WTC11 (cell line): ENCODE data around the gene CHFR. TPM values are rescaled to one million over a fixed set of nuclear protein-coding genes. Genes with fewer than 3 reads are reported as not detected.

Experiments used
- ATAC-seq: fragments of 200-7000 bp; cut with Tn5 transposase; 2 replicates; pipeline ENCODE4 v1.10.0; 2021; ENCODE audit warnings: mild to moderate bottlenecking, moderate library complexity
- Bru-seq: library from RNA; stranded (reverse); fragments of 400-500 nt; gene quantifications from one replicate; lab custom pipeline; 2021; lab: Mats Ljungman, UMichigan
- CTCF ChIA-PET: fragments of 300-600 bp; sonication (Branson Sonifier 250); formaldehyde crosslinking; loops from one replicate; lab custom pipeline; 2021; ENCODE audit warnings: antibody characterized with exemption; lab: Charles Lee
- POLR2A ChIA-PET: fragments of 350-600 bp; sonication (Branson Sonifier 250); formaldehyde crosslinking; loops from one replicate; lab custom pipeline; 2021; ENCODE audit warnings: antibody characterized with exemption; lab: Charles Lee
- DNase-seq: peaks from one replicate; pipeline ENCODE4 v3.0.0; 2021; ENCODE audit warnings: low spot score
- H3K27ac Mint-ChIP-seq: 2 replicates; pipeline ENCODE4 v1.8.0; 2021; ENCODE audit warnings: mixed read lengths
- H3K27me3 Mint-ChIP-seq: 2 replicates; pipeline ENCODE4 v1.8.0; 2021; ENCODE audit warnings: low read depth, mild to moderate bottlenecking, moderate library complexity, mixed read lengths
- H3K36me3 Mint-ChIP-seq: 2 replicates; pipeline ENCODE4 v1.8.0; 2021; ENCODE audit warnings: mixed read lengths
- H3K4me1 Mint-ChIP-seq: 2 replicates; pipeline ENCODE4 v1.8.0; 2022; ENCODE audit warnings: mixed read lengths
- H3K4me3 Mint-ChIP-seq: 2 replicates; pipeline ENCODE4 v1.8.0; 2021; ENCODE audit warnings: mild to moderate bottlenecking, moderate library complexity, mixed read lengths
- H3K9me3 Mint-ChIP-seq: 2 replicates; pipeline ENCODE4 v1.8.0; 2021; ENCODE audit warnings: mixed read lengths
- AR ChIP-seq: fragments of 250-450 bp; sonication (Bioruptor Pico); IDR thresholded peaks from 2 replicates; pipeline ENCODE4 v1.9.0; 2021; ENCODE audit warnings: mild to moderate bottlenecking
- ARID4B ChIP-seq: sonication (generic); formaldehyde crosslinking; IDR thresholded peaks from 2 replicates; pipeline ENCODE4 v1.8.0; 2023; ENCODE audit warnings: missing genetic modification reagents, mild to moderate bottlenecking, borderline replicate concordance
- CREM ChIP-seq: sonication (generic); formaldehyde crosslinking; IDR thresholded peaks from 2 replicates; pipeline ENCODE4 v1.8.1; 2022; ENCODE audit warnings: mild to moderate bottlenecking, missing genetic modification reagents, moderate library complexity
- E2F5 ChIP-seq: sonication (generic); formaldehyde crosslinking; IDR thresholded peaks from 2 replicates; pipeline ENCODE4 v1.8.1; 2022; ENCODE audit warnings: mild to moderate bottlenecking, moderate library complexity, missing genetic modification reagents
- ETV6 ChIP-seq: sonication (generic); formaldehyde crosslinking; IDR thresholded peaks from 2 replicates; pipeline ENCODE4 v1.8.1; 2022; ENCODE audit warnings: mild to moderate bottlenecking, missing genetic modification reagents
- FOXP1 ChIP-seq: sonication (generic); formaldehyde crosslinking; IDR thresholded peaks from 2 replicates; pipeline ENCODE4 v1.8.0; 2022; ENCODE audit warnings: missing genetic modification reagents, mild to moderate bottlenecking, moderate library complexity, borderline replicate concordance
- GABPB1 ChIP-seq: sonication (generic); formaldehyde crosslinking; IDR thresholded peaks from 2 replicates; pipeline ENCODE4 v1.8.1; 2023; ENCODE audit warnings: mild to moderate bottlenecking, missing genetic modification reagents
- JUN ChIP-seq: sonication (generic); formaldehyde crosslinking; IDR thresholded peaks from 2 replicates; pipeline ENCODE4 v1.8.0; 2023; ENCODE audit warnings: mild to moderate bottlenecking, missing genetic modification reagents
- KAT7 ChIP-seq: sonication (generic); formaldehyde crosslinking; IDR thresholded peaks from 2 replicates; pipeline ENCODE4 v1.8.1; 2023; ENCODE audit warnings: missing genetic modification reagents, mild to moderate bottlenecking, borderline replicate concordance
- MYBL2 ChIP-seq: sonication (generic); formaldehyde crosslinking; IDR thresholded peaks from 2 replicates; pipeline ENCODE4 v1.8.1; 2023; ENCODE audit warnings: mild to moderate bottlenecking, moderate library complexity, missing genetic modification reagents
- NFATC4 ChIP-seq: fragments of 250-450 bp; sonication (Bioruptor Pico); IDR thresholded peaks from 2 replicates; pipeline ENCODE4 v1.9.0; 2021; ENCODE audit warnings: mild to moderate bottlenecking
- NFE2L1 ChIP-seq: sonication (generic); formaldehyde crosslinking; IDR thresholded peaks from 2 replicates; pipeline ENCODE4 v1.8.1; 2023; ENCODE audit warnings: missing genetic modification reagents
- STAT6 ChIP-seq: sonication (generic); formaldehyde crosslinking; conservative IDR thresholded peaks from 2 replicates; pipeline ENCODE4 v1.8.1; 2023; ENCODE audit warnings: mild to moderate bottlenecking, low read depth, missing genetic modification reagents, moderate library complexity
- USF1 ChIP-seq: sonication (generic); formaldehyde crosslinking; IDR thresholded peaks from 2 replicates; pipeline ENCODE4 v1.8.0; 2022; ENCODE audit warnings: mild to moderate bottlenecking, missing genetic modification reagents
- ZBTB43 ChIP-seq: sonication (generic); formaldehyde crosslinking; IDR thresholded peaks from 2 replicates; pipeline ENCODE4 v1.8.1; 2023; ENCODE audit warnings: mild to moderate bottlenecking, missing genetic modification reagents
- ZNF219 ChIP-seq: sonication (generic); formaldehyde crosslinking; IDR thresholded peaks from 2 replicates; pipeline ENCODE4 v1.8.0; 2023; ENCODE audit warnings: missing genetic modification reagents, mild to moderate bottlenecking, borderline replicate concordance
- ZNF263 ChIP-seq: sonication (generic); formaldehyde crosslinking; IDR thresholded peaks from 2 replicates; pipeline ENCODE4 v1.8.1; 2022; ENCODE audit warnings: low read depth, mild to moderate bottlenecking, moderate library complexity, missing genetic modification reagents
- ZNF512 ChIP-seq: sonication (generic); formaldehyde crosslinking; IDR thresholded peaks from 2 replicates; pipeline ENCODE4 v1.8.1; 2022; ENCODE audit warnings: missing genetic modification reagents, borderline replicate concordance
- long read RNA-seq, 3 experiments: library from RNA in 1 of 3; library from capped mRNA in 1 of 3; library from polyadenylated mRNA in 1 of 3; unstranded in 2 of 3; stranded (forward) in 1 of 3; transcript quantifications; one replicate each; pipeline ENCODE4 v2.0.0, GENCODE V29; 2021
- total RNA-seq: library from RNA; stranded (reverse); gene quantifications from 3 replicates; pipeline ENCODE4 v1.2.3, GENCODE V29; 2021

CHFR gene
- total RNA-seq, result 50.2 to 58.7 TPM (median 53.9 TPM) in 3 replicates
- Bru-seq, nascent RNA, result percentile 63 among the genes with signal in this experiment
- long read RNA-seq, experiment 1, transcript CHFR-204 (16 exons, 2,990 nt), result minor isoform, 7 of 292 reads
- long read RNA-seq, experiment 1, transcript CHFR-205 (18 exons, 3,250 nt), result major isoform, 41 of 292 reads
- long read RNA-seq, experiment 1, transcript CHFR-203 (18 exons, 2,648 nt), result minor isoform, 10 of 292 reads
- long read RNA-seq, experiment 1, partial matches to known transcripts, result 116 of 292 reads
- long read RNA-seq, experiment 1, other reads (novel, unspliced or antisense), result 116 of 292 reads
- long read RNA-seq, experiment 2, partial matches to known transcripts, result 17 of 71 reads
- long read RNA-seq, experiment 2, other reads (novel, unspliced or antisense), result 53 of 71 reads
- long read RNA-seq, experiment 3, partial matches to known transcripts, result 2 of 13 reads
- long read RNA-seq, experiment 3, other reads (novel, unspliced or antisense), result 11 of 13 reads

GRCh38 chr12:132887513-132888351, at the start of gene CHFR:
Gene CHFR (minus strand): TSS chr12:132887605. CDS start chr12:132887328, 277 bp downstream.
- peaks cover 9% of the 10 kb centered on the region for H3K27me3 Mint-ChIP-seq
- peaks cover 19% of the 10 kb centered on the region for H3K9me3 Mint-ChIP-seq
- ChIA-PET POLR2A (interaction anchor here (1.1 kb wide), 1 partner anchor 17 kb away, joined by 5 read pairs; no protein-coding TSS in a partner anchor), CTCF (interaction anchor here (1.0 to 2.2 kb wide), 3 partner anchors 17 to 119 kb away, joined by 3 to 22 read pairs (median 3); no protein-coding TSS in a partner anchor)
- peaks cover 23% of the 10 kb centered on the region for H3K36me3 Mint-ChIP-seq
- peaks cover 36% of the 10 kb centered on the region for H3K4me1 Mint-ChIP-seq
- ATAC-seq (peak; percentile 94), DNase-seq (peak; percentile 96)
- peak within 1 kb of the TSS; percentile 97 for H3K4me3 Mint-ChIP-seq
- peak within 1 kb of the TSS; percentile 100 for H3K27ac Mint-ChIP-seq
- TF ChIP-seq GABPB1 (CRISPR knock-in tag) (peak; percentile 66), ZNF512 (CRISPR knock-in tag) (0 out of 2 replicates have a peak, but pooled peaks have one; percentile 63), STAT6 (CRISPR knock-in tag) (no peak), MYBL2 (CRISPR knock-in tag) (0 out of 2 replicates have a peak, but pooled peaks have one; percentile 41), KAT7 (CRISPR knock-in tag) (0 out of 2 replicates have a peak, but pooled peaks have one; percentile 22), ZNF263 (CRISPR knock-in tag) (no peak), NFE2L1 (peak; percentile 47; the same call in 1 of the 2 replicates), ETV6 (0 out of 2 replicates have a peak, but pooled peaks have one; percentile 30), ZBTB43 (peak; percentile 83; the same call in 1 of the 2 replicates), NFATC4 (CRISPR knock-in tag) (0 out of 2 replicates have a peak, but pooled peaks have one; percentile 51), FOXP1 (CRISPR knock-in tag) (peak; percentile 84), USF1 (CRISPR knock-in tag) (peak; percentile 57; the same call in 1 of the 2 replicates), ZNF219 (CRISPR knock-in tag) (0 out of 2 replicates have a peak, but pooled peaks have one; percentile 51), ARID4B (CRISPR knock-in tag) (peak; percentile 83; the same call in 1 of the 2 replicates), E2F5 (no peak), AR (CRISPR knock-in tag) (peak; percentile 69; the same call in 1 of the 2 replicates), CREM (0 out of 2 replicates have a peak, but pooled peaks have one; percentile 64), JUN (CRISPR knock-in tag) (no peak)
